ENCODE data around the gene ZNF516.

DNA sequence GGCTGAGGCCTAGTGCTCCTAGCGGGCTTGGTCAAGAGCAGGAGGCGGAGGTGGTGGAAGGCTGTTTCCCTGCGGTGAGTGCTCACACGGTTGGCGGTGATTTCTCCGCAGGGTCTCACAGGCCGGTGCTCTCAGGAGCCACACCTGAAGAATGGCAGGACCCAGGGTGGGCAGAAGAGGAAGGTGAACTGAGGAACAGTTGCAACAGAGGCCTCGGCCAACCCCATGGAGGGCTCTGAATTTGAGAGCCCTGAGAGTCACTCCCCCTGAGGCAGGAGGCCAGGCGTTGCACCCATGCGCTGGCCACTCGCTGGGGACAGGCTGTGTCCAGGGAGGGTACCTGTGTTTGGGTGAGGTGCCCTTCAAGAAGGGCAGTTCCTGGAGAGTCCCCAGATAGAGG is 35.3 kb upstream of the ZNF516 start:
- TF ChIP-seq, protein P1, sequence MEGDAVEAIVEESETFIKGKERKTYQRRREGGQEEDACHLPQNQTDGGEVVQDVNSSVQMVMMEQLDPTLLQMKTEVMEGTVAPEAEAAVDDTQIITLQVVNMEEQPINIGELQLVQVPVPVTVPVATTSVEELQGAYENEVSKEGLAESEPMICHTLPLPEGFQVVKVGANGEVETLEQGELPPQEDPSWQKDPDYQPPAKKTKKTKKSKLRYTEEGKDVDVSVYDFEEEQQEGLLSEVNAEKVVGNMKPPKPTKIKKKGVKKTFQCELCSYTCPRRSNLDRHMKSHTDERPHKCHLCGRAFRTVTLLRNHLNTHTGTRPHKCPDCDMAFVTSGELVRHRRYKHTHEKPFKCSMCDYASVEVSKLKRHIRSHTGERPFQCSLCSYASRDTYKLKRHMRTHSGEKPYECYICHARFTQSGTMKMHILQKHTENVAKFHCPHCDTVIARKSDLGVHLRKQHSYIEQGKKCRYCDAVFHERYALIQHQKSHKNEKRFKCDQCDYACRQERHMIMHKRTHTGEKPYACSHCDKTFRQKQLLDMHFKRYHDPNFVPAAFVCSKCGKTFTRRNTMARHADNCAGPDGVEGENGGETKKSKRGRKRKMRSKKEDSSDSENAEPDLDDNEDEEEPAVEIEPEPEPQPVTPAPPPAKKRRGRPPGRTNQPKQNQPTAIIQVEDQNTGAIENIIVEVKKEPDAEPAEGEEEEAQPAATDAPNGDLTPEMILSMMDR (IDR thresholded peaks at IDR 0.05; ENCODE audit: borderline replicate concordance, extremely low read depth, low read length, poor library complexity, severe bottlenecking) = no peak
- no peak for TF ChIP-seq EZH2 (IDR thresholded peaks at IDR 0.05; ENCODE audit: borderline replicate concordance, low read depth, low read length, severe bottlenecking)
